HuH-7.5 (cell line): ENCODE results near the gene PCDHB12.
"Not testable (repeated sequence)": the region's sequence is repeated elsewhere in the genome, so short reads cannot be mapped to it uniquely, and the experiment has no call there.

Experiments
- DNase-seq: peaks from one replicate; pipeline ENCODE4 v3.0.0; 2011; ENCODE audit warnings: low spot score

The PCDHB12 gene

GRCh38 chr5:141210281-141210680, 1.8 kb downstream of the PCDHB12 start:
- DNase-seq = not testable (repeated sequence)

GRCh38 chr5:141210849-141211248, 2.3 kb downstream of the PCDHB12 start:
- DNase-seq = not testable (repeated sequence)

- DNase-seq = peak; percentile 58
Observed at GRCh38 chr5:141213656-141214339, 5.3 kb downstream of the PCDHB12 start, which contains the start of gene PCDHB13. PCDHB13 (plus strand) TSS chr5:141213919; CDS start chr5:141214124, 205 bp downstream.

- DNase-seq = not testable (repeated sequence)
Observed at GRCh38 chr5:141214583-141214982, 6.1 kb downstream of the PCDHB12 start.

- DNase-seq = not testable (repeated sequence)
Observed at GRCh38 chr5:141215504-141215903, 7.0 kb downstream of the PCDHB12 start.

GRCh38 chr5:141216035-141216434, 7.5 kb downstream of the PCDHB12 start:
- not testable (repeated sequence) for DNase-seq

- no peak for DNase-seq
Observed at GRCh38 chr5:141223112-141223783, 14.7 kb downstream of the PCDHB12 start, which contains the start of gene PCDHB14. PCDHB14 (plus strand) TSS chr5:141223343; CDS start chr5:141223506, 163 bp downstream.

GRCh38 chr5:141224844-141225243, 16.3 kb downstream of the PCDHB12 start:
- not testable (repeated sequence) for DNase-seq

- not testable (repeated sequence) for DNase-seq
Observed at GRCh38 chr5:141225421-141225820, 16.9 kb downstream of the PCDHB12 start.

GRCh38 chr5:141234109-141234667, 25.7 kb downstream of the PCDHB12 start:
- no peak for DNase-seq

GRCh38 chr5:141235922-141236321, 27.4 kb downstream of the PCDHB12 start:
- DNase-seq = not testable (repeated sequence)

- DNase-seq = no peak
Observed at GRCh38 chr5:141236516-141237313, 28.2 kb downstream of the PCDHB12 start.

GRCh38 chr5:141241496-141241895, 33.0 kb downstream of the PCDHB12 start:
- DNase-seq = no peak

- DNase-seq = no peak
Observed at GRCh38 chr5:141245250-141245717, 36.8 kb downstream of the PCDHB12 start, which contains the start of gene PCDHB15. PCDHB15 (plus strand) TSS chr5:141245395; CDS start chr5:141245579, 184 bp downstream.

GRCh38 chr5:141246971-141247370, 38.5 kb downstream of the PCDHB12 start:
- DNase-seq = not testable (repeated sequence)

GRCh38 chr5:141247434-141247833, 38.9 kb downstream of the PCDHB12 start:
- DNase-seq = not testable (repeated sequence)

- no peak for DNase-seq
Observed at GRCh38 chr5:141250576-141250975, 42.1 kb downstream of the PCDHB12 start.

- no peak for DNase-seq
Observed at GRCh38 chr5:141258464-141258863, 49.9 kb downstream of the PCDHB12 start.

- DNase-seq = no peak
Observed at GRCh38 chr5:141258948-141259347, 50.4 kb downstream of the PCDHB12 start.

- DNase-seq = no peak
Observed at GRCh38 chr5:141260458-141261237, 52.1 kb downstream of the PCDHB12 start.

- no peak for DNase-seq
Observed at GRCh38 chr5:141261238-141261546, 52.7 kb downstream of the PCDHB12 start.
